Measurements from ENCODE around the gene NTF3.

GRCh38 chr12:5507944-5508343 lies 76.0 kb downstream of the NTF3 start:
- no peak for TF ChIP-seq CTCF (IDR thresholded peaks at IDR 0.05)
- no peak for TF ChIP-seq POLR2A (IDR thresholded peaks at IDR 0.05)

All from lower leg skin (tissue), 3 donors.